ENCODE results near the gene BMP8A.
A peak's percentile ranks its signal among the peaks of the same experiment; 100 is the strongest.
"Not testable (repeated sequence)": the region's sequence is repeated elsewhere in the genome, so short reads cannot be mapped to it uniquely, and the experiment has no call there.

The BMP8A gene, protein sequence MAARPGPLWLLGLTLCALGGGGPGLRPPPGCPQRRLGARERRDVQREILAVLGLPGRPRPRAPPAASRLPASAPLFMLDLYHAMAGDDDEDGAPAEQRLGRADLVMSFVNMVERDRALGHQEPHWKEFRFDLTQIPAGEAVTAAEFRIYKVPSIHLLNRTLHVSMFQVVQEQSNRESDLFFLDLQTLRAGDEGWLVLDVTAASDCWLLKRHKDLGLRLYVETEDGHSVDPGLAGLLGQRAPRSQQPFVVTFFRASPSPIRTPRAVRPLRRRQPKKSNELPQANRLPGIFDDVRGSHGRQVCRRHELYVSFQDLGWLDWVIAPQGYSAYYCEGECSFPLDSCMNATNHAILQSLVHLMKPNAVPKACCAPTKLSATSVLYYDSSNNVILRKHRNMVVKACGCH

DNA sequence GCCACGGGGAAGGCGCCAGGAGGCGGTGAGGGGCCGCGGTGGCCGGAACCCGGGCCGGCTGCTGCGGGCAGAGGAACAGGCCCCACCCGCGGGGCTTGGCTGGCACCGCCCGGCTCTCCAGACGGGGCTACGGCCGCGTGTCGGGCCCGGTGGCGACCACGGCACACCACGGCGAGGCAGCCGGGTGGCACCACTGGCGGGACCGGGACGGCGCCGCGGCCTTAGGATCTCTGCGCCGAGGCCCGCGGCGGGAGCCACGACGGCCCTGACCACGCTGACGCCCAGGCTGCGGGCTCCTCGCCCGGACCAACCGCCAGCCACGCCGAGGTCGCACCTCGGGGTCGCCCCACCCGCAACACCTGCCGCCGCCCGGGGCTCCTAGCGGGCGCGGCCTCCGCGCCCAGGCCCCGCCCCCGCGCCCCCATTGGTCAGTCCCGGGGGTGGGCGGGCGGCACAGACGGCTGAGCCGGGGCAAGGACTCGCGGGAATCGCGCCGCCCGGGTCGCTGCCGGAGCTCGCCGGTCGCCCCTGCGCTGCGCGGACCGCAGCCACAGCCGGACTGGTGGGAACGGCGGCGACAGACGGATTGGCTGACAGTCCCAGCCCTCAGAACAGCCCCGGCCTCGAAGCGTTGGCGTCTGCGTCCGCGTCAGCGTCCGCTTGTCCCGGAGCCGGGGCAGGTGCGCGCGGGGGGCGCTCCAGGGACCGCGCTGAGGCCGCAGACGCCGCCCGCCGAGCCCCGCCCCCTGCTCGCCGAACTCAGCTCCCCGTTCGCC is at the start of gene BMP8A:
Gene BMP8A (plus strand): TSS at position 491 of the 776 bp plus-strand sequence. CDS start 356 bp downstream, outside the sequence.
- peak; percentile 60 to 68 for DNase-seq

DNA sequence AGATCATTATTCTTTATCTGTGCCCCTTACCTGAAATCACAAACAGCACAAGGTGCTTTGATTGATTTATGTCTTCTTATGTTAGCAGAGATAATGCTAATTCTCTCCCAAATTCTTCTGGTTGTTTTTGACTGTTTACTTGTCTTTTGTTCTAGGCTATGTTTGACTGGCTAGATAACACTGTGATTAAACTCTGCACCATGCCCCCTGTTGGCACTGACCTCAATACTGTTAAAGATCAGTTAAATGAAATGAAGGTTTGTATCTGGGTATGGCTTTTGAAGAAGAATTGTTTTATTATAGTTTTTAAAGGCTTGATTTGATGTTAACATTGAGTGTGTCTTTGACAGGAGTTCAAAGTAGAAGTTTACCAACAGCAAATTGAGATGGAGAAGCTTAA is 49.6 kb upstream of the BMP8A start:
- no peak for DNase-seq

DNA sequence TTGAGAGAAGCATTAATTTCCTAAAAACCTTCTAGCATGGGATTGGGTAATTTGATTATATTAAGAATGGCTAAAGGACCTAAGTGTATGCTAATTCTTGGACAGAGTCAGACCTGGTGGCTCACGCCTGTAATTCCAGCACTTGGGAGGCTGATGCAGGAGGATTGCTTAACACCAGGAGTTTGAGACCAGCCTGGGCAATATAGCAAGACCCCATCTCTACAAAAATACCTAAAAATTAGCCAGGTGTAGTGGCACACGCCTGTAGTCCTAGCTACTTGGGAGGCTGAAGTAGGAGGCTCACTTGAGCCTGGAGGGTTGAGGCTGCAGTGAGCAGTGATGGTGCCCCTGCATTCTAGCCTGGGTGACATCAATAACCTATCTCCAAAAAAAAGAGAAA is 45.9 kb upstream of the BMP8A start:
- DNase-seq, result no peak

DNA sequence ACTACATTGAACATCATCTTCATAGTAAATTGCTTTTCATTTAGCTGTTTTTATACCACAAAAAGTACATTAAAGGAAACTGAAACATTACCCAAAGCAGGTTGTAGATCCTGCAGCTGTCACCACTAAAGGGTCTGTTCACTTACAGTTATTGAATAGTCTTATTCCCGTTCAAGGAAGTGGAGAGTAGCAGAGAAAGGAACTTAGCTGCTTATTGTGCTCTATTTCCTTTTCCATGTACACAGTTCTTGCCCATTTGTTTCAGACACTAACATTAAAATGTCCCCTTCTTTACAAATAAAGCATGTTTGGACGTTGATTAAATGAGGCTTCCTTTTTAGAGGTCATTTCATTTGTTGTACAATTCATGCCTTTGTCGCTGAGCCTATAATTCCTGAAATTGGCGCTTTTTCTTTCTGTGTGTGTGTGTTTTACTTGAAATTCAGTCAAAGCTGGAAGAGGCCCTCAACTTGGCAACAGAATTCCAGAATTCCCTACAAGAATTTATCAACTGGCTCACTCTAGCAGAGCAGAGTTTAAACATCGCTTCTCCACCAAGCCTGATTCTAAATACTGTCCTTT is 44.4 kb upstream of the BMP8A start:
- no peak for DNase-seq

DNA sequence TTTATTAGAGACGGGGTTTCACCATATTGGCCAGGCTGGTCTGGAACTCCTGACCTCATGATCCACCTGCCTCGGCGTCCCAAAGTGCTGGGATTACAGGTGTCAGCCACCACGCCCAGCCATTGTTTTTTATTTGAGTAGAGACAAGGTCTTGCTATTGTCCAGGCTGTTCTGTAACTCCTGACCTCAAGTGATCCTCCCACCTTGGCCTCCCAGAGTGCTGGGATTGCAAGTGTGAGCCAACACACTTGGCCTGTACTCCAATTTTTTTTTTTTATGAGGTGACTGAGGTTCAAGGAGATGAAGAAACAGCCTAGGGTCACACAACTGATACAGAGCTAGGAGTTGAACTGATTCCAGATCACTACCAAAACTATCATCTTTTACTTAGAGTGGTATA is 41.4 kb upstream of the BMP8A start:
- DNase-seq, result not testable (repeated sequence)

DNA sequence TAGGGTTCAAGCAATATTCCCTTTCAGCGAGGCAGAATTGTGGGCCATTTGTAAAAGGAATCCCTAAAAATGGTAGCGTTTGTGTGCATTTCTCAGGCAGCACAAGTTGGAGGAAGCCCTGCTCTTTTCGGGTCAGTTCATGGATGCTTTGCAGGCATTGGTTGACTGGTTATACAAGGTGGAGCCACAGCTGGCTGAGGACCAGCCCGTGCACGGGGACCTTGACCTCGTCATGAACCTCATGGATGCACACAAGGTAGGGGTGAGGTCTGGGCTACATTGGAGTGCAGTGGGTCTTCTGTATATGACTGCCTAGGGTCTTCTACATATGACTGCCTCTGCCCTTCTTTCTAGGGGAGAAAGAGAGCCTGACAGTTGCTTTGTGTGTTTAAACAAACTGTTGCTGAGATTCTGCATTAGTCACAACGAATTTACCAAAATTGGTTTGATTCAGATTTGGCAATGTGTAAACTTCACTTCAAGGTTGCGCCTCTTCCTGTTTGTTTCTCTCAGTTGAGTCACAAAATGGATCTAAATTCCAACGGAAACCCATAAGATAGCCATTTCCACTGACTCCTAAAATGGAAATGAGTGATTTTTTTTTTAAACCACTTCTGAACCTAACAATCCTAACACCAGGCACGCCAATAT is 40.4 kb upstream of the BMP8A start:
- DNase-seq, result no peak

DNA sequence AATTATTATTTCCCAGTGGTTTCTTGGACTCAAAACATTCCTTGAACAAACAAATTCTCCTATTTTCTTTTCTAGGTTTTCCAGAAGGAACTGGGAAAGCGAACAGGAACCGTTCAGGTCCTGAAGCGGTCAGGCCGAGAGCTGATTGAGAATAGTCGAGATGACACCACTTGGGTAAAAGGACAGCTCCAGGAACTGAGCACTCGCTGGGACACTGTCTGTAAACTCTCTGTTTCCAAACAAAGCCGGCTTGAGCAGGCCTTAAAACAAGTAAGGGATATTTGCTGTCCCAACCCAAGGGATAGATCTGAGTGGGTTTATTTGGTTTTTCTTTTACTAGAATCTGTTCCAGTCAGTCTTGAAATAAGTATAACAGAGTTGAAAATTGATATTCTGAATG is 39.4 kb upstream of the BMP8A start:
- DNase-seq, result no peak

DNA sequence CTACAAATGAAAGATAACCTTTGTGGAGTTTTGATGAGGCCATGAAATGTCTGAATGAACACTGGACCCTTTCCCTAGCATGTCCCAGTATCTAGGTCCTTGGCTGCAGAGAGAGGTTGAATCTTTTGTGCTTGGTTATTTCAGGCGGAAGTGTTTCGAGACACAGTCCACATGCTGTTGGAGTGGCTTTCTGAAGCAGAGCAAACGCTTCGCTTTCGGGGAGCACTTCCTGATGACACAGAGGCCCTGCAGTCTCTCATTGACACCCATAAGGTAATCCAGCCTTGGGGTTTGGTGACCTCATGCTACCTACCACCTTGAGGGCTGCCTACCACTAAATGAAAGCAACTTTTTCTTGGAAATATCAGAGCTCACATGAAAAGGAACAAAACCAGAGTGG is 38.9 kb upstream of the BMP8A start:
- DNase-seq, result no peak

DNA sequence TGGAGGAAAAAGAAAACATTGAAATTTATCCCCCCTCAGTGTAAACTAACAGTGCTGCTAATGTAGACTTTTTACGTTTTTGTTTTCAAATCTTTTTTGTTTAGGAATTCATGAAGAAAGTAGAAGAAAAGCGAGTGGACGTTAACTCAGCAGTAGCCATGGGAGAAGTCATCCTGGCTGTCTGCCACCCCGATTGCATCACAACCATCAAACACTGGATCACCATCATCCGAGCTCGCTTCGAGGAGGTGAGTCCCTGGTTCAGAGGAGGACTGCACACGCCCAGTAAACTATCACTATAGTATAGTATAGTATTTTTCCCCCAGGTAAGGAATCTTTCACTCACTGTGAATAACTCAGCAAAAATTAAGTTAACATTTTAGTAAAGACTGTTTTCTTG is 37.8 kb upstream of the BMP8A start:
- no peak for DNase-seq

DNA sequence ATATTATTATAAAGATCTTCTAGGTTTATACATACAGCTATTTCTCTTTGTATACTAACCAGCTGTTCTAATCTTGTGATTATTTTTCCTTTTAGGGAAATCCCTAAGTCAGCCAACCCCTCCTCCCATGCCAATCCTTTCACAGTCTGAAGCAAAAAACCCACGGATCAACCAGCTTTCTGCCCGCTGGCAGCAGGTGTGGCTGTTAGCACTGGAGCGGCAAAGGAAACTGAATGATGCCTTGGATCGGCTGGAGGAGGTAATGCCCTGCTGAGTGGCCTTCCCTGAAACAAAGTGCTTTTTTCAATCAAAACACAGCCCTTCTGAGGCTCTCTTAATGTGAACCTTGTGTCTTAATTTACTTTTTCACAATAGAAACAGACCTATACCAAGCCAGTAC is 32.4 kb upstream of the BMP8A start:
- DNase-seq, result no peak

DNA sequence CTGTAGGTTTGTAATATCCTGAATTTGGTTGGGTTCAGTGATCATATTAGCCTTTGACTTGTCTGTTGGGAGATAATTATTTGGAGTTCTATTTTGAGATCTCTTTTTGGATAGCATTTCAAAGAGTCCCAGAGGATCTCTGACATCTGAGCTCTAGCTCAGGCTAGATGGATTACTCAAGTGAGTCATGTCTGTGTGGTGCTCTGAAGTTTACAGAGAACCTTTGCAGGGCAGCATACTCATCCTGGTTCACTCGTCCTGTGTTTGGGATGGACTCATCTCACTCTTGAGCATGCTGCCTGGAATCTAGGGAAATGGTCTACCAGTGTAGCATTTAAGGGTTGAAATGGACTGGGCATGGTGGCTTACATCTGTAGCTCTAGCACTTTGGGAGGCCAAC is 29.4 kb upstream of the BMP8A start:
- DNase-seq, result no peak

DNA sequence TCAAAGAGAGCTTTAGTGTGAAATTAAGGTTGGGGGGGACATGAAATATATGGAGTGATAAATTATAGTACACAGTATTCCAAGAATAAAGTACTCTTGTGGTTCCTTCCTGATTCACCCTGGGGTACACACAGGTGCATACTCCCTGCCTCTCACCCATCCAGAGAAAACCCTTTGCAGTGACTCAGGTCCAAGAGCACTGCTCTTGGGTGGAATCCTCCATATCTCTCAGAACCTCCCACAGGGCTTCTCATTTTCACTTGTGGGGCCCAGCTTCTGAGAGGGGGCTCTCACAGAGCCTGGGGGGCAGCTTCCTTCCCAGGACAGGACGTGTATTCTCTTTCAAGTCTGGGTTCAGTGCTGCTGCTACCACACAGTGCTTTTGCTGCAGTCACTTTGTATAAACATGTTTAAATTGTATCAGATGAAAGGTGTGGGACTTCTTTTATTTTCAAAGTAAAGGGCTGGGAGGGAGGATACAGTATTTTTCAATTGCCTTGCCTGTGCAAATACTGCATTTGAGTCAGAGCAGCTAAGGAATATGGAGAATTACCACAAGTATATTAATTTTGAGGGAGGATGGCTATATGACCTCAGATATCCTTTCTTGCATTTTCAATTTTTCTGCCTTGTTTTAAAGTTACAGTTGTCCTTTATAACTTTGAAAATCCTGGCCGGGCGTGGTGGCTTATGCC is 24.9 kb upstream of the BMP8A start:
- DNase-seq, result no peak

DNA sequence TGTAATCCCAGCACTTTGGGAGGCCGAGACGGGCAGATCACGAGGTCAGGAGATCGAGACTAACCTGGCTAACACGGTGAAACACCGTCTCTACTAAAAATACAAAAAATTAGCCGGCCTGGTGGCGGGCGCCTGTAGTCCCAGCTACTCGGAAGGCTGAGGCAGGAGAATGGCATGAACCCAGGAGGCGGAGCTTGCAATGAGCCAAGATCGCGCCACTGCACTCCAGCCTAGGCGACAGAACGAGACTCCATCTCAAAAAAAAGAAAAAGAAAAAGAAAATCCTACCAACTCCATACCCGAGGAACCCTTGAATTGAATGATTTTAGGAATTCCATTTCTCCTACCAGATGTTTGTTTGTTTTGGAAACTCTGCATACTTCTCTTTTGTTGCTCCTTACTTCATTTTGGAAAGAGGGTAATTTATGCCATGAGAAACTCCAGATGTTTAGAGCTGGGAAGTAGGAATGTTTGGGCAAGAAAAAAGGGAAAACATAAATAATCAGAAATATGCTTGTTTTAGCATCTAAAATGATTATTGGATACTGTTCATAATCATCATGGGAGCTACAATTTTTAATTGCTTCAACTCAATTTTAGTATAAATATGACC is 24.2 kb upstream of the BMP8A start:
- DNase-seq, result not testable (repeated sequence)

DNA sequence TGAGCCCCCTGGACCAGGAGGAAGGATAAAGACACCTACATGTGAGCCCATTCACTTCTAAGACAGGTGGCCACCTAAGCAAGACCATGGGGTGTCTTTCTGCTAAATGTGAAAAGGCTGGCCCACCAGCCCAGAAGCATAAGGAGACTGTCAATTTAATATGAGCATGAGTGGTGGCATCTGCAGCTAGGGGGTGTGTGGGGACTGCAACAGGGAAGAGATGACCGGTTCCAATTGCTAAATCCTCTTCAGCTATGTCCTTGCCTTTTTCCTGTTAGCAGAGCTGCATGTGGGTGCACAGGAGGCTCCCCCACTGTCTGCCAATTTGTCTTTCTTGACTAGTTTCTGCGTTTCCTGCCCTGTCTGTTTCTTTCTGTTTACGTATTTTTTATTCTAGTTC is 22.3 kb upstream of the BMP8A start:
- no peak for DNase-seq

DNA sequence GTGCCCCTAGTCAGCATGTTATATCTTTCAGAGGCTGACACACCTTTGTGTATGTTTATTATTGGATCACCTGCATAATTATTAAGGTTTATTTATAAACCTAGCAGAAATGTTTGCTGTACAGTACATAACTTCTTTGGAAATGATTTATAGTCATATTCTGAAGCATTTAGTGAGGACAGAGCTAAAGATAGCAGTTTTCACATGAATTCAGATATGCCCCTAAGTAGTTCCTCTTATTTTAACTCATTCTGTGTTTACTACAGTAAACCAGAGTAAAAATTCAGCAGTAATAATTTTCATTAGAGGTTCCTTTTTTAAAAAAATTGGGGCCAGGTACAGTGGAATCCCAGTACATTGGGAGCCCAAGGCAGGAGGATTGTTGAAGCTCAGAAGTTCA is 21.4 kb upstream of the BMP8A start:
- no peak for DNase-seq

DNA sequence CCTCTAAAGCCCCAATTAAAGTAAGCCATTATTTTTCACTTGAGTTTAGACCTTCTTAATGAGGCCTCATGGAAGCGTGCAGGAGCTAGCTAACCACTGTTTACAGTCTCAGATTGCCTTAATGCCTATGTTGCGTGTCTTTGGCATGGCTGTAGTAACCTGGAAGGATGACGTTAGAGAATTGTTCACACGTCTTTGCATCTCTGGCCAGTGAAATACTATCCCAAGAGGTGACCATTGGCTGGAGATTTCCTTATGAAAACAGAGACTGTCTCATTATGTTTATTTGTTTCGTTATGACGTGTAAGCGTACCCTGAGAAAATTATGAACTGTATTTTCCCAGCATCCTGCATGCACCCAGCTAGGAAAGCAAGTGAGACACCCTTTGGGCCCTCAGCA is 18.6 kb upstream of the BMP8A start:
- no peak for DNase-seq

DNA sequence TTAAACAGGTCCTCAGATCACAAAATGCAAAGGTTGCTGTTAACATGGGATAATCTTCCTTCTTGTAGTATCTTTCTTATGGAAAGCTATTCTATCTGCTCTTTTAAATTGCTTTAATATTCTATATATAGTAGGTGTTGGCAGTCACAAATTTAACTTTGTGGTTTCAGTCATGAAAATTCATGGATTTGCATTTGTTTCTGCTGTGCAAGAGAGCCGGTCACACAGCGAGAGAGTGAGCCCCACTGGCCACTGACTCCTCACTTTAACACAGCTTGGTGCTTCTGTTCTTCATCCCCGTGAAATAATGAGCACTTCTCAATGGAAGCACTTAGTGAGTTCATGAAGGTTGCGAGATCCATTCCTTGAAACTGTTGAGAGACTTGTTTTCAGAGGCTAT is 18.1 kb upstream of the BMP8A start:
- DNase-seq, result no peak

DNA sequence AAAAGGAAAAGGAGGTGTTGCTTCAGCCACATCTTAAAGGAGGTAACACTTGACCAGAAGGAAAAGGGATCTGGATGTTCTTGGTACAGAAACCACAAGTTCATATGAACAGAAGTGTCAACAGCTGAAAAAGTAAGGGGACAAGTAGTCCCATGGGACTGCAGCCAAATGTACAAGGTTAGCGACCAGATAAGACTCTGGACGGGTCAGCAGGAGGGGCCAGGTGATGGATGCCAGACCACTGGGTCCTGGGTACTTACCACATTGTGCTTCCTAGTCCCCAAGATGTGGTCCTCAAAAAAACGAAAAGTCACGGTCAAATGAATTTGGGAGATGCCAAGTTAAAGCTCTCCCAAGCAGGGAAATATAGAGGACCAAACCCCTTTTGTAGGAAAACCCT is 16.6 kb upstream of the BMP8A start:
- DNase-seq, result no peak

DNA sequence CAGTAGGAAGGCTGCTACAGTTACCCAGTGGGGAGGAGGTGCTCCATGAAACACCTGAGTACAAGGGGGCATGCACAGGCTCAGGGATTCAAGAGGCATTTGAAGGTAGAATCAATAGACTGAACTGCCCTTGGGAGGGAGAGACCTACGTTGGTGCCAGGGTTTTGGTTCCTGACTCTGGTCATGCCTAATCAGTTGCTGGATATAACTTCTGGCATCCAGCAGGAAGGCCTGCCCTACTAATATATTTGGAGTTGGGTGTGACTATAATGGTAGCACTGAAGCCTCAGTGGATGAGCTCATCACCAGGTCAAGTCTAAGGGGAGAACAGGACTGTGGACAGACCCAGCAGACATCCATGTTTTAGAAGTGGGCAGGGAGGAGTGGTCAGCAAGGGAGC is 15.9 kb upstream of the BMP8A start:
- DNase-seq, result not testable (repeated sequence)

DNA sequence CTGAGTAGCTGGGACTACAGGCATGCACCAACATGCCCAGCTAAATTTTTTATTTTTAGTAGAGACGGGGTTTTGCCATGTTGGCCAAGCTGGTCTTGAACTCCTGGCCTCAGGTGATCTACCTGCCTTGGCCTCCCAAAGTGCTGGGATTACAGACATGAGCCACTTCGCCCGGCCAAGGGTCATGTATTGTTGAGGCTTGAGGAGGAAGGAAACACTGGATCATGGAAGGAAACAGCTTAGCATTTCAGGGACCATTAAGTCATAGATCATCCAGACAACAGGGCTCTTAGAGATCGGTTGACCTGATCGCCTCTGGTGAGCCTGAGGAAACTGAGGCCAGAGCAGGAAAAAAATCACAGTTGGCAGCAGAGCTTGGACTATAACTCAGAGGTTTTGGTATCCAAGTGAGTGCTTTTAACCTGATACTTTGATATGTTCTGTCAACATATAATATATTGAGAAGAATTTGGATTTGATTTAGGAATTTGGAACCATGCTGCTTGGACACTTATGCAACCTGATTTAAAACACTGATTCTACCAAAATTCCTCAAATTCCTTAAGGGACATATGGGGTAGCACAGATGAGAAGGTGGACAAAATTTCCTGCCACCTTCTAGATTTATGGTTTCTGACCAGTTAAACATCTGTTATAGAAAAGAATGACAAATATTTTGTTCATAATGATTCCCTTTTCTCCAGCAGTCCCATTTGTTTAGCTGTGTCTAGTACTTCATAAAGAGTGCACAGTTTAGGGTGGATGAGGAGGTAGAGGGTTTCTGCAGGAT is 13.1 kb upstream of the BMP8A start:
- DNase-seq, result no peak

DNA sequence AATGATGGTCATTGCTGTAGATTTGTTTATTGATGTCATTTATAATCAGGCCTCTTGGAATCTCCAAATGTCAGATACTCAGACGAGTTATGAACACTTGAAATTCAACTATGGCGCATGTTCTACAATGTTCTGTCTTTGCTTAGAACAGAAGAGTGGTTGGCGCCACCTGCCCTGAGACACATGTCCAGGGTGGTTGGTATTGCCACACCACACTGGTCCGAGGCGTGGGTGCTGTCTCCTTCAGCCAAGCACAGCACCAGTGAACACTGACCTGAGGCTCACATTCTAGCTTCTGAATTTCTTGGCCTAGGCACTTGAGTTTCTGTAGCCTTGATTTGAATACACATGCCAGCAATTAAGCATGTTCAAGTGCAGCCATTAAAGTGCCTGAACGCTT is 10.1 kb upstream of the BMP8A start:
- no peak for DNase-seq

DNA sequence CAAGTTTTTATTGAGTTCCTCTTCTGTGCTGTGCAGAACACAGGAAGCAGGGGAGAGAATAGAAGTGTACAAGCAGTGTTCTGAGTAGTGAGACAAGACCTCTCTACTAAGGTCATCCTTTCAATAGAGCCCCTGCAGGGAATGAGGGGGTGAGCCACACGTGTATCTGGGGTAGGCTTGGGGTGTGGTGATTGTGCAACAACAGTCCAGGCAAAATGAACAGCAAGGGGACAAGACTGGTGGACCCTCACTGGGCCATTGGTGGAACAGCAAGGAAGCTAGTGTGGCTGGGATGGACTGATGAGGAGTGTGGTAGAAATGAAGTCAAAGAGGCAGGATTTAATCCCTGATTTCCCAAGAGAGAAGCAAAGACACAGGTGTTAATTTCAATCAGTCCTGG is 8.2 kb upstream of the BMP8A start:
- DNase-seq, result no peak
